Neural crest cell (in vitro differentiated cells): ENCODE measurements around the gene MRPL36. TPM values are rescaled to one million over a fixed set of nuclear protein-coding genes. Genes with fewer than 3 reads are reported as not detected.
"Not testable (repeated sequence)": the region's sequence is repeated elsewhere in the genome, so short reads cannot be mapped to it uniquely, and the experiment has no call there.

Experiments used
- DNase-seq: peaks from one replicate; pipeline ENCODE4 v3.0.0; 2021; ENCODE audit warnings: low read depth, mixed read lengths, low spot score
- H3K27ac Mint-ChIP-seq: one replicate; pipeline ENCODE4 v1.8.0; 2021; ENCODE audit warnings: mild to moderate bottlenecking, mixed read lengths; ENCODE audit not compliant: unreplicated experiment
- H3K27me3 Mint-ChIP-seq: 2 replicates; pipeline ENCODE4 v1.8.0; 2021; ENCODE audit warnings: low read depth, mild to moderate bottlenecking, mixed read lengths
- H3K36me3 Mint-ChIP-seq: 2 replicates; pipeline ENCODE4 v1.8.0; 2021; ENCODE audit warnings: low read depth, mild to moderate bottlenecking, mixed read lengths
- H3K4me1 Mint-ChIP-seq: 2 replicates; pipeline ENCODE4 v1.8.0; 2021; ENCODE audit warnings: mixed read lengths
- H3K4me3 Mint-ChIP-seq: one replicate; pipeline ENCODE4 v1.8.0; 2021; ENCODE audit warnings: mild to moderate bottlenecking, mixed read lengths
- H3K9me3 Mint-ChIP-seq: 2 replicates; pipeline ENCODE4 v1.8.0; 2021; ENCODE audit warnings: mixed read lengths
- total RNA-seq: library from RNA; stranded (reverse); gene quantifications from 2 replicates; pipeline ENCODE4 v1.2.1, GENCODE V29; 2021
- TF ChIP-seq, protein P1 (sequence below): fragments of 200-600 bp; sonication (generic); conservative IDR thresholded peaks from 2 replicates; pipeline ENCODE4 v1.5.0; 2021; ENCODE audit warnings: antibody characterized with exemption, mild to moderate bottlenecking

Gene MRPL36
- total RNA-seq, 1 donor from 2014 or later: 50.8 TPM

GRCh38 chr5:1820381-1820780, 20.7 kb upstream of the MRPL36 start:
- Mint-ChIP-seq H3K9me3 (no peaks in the 10 kb centered on the region), H3K27ac (no peak overlapping the region), H3K4me1 (peaks cover 7% of the 10 kb centered on the region), H3K36me3 (peaks cover 54% of the 10 kb centered on the region), H3K27me3 (no peaks in the 10 kb centered on the region), H3K4me3 (no peak overlapping the region)
- no peak for DNase-seq
- TF ChIP-seq, protein P1, sequence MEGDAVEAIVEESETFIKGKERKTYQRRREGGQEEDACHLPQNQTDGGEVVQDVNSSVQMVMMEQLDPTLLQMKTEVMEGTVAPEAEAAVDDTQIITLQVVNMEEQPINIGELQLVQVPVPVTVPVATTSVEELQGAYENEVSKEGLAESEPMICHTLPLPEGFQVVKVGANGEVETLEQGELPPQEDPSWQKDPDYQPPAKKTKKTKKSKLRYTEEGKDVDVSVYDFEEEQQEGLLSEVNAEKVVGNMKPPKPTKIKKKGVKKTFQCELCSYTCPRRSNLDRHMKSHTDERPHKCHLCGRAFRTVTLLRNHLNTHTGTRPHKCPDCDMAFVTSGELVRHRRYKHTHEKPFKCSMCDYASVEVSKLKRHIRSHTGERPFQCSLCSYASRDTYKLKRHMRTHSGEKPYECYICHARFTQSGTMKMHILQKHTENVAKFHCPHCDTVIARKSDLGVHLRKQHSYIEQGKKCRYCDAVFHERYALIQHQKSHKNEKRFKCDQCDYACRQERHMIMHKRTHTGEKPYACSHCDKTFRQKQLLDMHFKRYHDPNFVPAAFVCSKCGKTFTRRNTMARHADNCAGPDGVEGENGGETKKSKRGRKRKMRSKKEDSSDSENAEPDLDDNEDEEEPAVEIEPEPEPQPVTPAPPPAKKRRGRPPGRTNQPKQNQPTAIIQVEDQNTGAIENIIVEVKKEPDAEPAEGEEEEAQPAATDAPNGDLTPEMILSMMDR: no peak

GRCh38 chr5:1819458-1819857, 19.8 kb upstream of the MRPL36 start:
- H3K9me3 Mint-ChIP-seq: no peaks in the 10 kb centered on the region
- no peak overlapping the region for H3K4me3 Mint-ChIP-seq
- H3K27me3 Mint-ChIP-seq: no peaks in the 10 kb centered on the region
- H3K36me3 Mint-ChIP-seq: peaks cover 58% of the 10 kb centered on the region
- TF ChIP-seq, protein P1: no peak
- no peak overlapping the region for H3K27ac Mint-ChIP-seq
- no peak for DNase-seq
- H3K4me1 Mint-ChIP-seq: peaks cover 7% of the 10 kb centered on the region

GRCh38 chr5:1818784-1819183, 19.1 kb upstream of the MRPL36 start:
- no peak overlapping the region for H3K4me3 Mint-ChIP-seq
- H3K9me3 Mint-ChIP-seq: no peaks in the 10 kb centered on the region
- TF ChIP-seq, protein P1: no peak
- peaks cover 62% of the 10 kb centered on the region for H3K36me3 Mint-ChIP-seq
- no peak for DNase-seq
- H3K27me3 Mint-ChIP-seq: no peaks in the 10 kb centered on the region
- peaks cover 7% of the 10 kb centered on the region for H3K4me1 Mint-ChIP-seq
- no peak overlapping the region for H3K27ac Mint-ChIP-seq

DNA sequence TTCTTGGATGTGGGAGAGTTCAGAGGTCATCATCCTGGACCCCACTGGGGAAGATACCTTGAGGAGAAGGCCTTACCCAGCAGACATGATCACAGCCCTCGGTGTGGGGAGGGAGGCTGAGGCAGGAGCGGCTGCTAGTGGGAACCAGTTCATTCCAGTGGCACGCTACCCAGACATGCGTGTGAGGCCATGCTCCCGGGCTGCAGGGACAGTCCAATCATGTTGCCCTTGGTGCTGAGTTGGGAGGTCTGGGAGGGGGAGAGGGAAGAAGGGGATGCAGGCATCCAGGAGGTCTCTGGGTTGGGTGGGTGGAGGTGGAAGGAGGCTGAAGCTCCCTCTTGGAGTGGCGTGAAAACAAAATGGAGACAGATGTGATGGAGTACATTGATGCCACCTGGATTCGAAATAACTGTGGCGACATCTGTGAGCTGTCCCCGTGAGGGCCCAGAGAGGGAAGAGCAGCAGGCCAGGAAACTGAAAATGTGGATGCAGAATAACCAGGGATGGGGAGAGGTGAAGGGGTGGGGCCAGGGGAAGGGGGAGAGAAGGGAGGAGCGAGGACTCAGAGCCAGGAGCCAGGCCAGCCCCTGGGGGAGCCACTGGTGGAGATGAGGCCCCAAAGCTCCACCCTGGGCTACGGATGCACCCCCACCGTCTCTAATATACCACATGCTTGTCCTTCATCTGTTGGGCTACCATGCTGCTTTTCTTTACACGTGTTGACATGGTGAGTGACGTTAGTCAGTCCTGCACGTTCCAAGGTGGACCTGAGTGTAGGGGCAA, 17.8 kb upstream of the MRPL36 start:
- H3K4me1 Mint-ChIP-seq: peaks cover 4% of the 10 kb centered on the region
- TF ChIP-seq, protein P1: no peak
- H3K27me3 Mint-ChIP-seq: no peaks in the 10 kb centered on the region
- peaks cover 65% of the 10 kb centered on the region for H3K36me3 Mint-ChIP-seq
- H3K9me3 Mint-ChIP-seq: no peaks in the 10 kb centered on the region
- H3K4me3 Mint-ChIP-seq: no peak overlapping the region
- DNase-seq: no peak
- no peak overlapping the region for H3K27ac Mint-ChIP-seq

DNA sequence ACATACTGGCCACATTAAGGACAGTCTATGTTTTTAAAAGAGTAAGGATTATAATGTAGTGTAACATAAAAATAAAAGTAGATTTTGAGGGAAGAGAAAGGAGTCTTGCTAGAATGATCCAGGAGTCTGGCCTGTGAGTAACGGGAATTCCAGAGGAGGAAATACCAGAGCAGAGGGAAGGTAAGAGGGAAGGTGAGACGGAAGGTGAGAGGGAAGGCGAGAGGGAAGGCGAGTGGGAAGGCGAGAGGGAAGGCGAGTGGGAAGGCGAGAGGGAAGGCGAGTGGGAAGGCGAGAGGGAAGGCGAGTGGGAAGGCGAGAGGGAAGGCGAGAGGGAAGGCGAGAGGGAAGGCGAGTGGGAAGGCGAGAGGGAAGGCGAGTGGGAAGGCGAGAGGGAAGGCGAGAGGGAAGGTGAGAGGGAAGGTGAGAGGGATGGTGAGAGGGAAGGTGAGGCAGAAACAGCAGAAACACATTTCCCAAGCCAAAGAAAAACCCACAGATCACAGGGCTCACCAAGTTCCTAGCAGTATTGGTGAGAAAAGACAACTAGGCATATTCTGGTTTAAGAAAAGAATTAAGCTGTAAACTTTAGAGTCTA, 17.0 kb upstream of the MRPL36 start:
- H3K4me1 Mint-ChIP-seq, H3K4me3 Mint-ChIP-seq, H3K27ac Mint-ChIP-seq, DNase-seq, H3K27me3 Mint-ChIP-seq, H3K9me3 Mint-ChIP-seq: not testable (repeated sequence)
- peaks cover 64% of the 10 kb centered on the region for H3K36me3 Mint-ChIP-seq

GRCh38 chr5:1815881-1816292, 16.2 kb upstream of the MRPL36 start:
- DNase-seq: no peak
- peaks cover 58% of the 10 kb centered on the region for H3K36me3 Mint-ChIP-seq
- no peaks in the 10 kb centered on the region for H3K9me3 Mint-ChIP-seq
- no peak overlapping the region for H3K4me3 Mint-ChIP-seq
- no peaks in the 10 kb centered on the region for H3K27me3 Mint-ChIP-seq
- H3K4me1 Mint-ChIP-seq: peaks cover 4% of the 10 kb centered on the region
- TF ChIP-seq, protein P1: no peak
- no peak overlapping the region for H3K27ac Mint-ChIP-seq
